ENCODE results near the gene TRIM67.

Gene TRIM67

DNA sequence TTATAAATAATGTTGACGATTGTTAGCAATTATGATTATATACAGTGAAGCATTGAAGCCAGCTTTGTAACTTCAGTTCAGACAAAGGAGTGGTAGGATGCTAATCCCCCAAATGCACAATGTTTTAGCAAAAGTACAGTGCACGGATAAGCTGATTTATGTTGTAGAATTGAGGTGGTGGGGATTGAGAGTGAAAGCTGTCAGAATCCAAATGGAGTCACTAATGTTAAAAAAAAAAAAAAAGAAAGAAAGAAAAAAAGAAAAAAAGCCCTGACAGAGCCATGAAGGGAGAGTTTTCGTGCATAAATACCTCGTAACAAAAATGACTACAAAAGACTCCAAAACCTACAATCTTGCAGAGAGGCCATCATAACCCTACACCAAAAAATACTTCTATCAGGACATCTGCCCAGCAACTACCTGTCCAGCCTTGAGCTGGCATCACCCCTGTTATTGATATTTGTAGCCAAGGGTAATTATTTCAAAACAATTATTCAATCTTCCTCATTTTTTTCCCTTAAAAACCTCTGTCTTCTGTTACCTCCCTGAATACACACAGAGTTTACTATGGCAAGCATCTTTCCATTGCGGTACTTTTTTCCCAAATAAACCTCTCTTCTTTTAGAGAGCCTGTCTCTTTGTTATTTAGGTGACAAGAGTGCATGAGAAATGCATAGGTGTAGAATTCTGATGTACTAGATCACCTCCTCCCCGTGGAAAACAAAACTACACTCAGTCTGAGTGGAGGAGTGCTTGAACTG, 2.5 kb upstream of the TRIM67 start:
- DNase-seq = no peak

GRCh38 chr1:231159963-231160761, 1.7 kb upstream of the TRIM67 start:
- no peak for DNase-seq

DNA sequence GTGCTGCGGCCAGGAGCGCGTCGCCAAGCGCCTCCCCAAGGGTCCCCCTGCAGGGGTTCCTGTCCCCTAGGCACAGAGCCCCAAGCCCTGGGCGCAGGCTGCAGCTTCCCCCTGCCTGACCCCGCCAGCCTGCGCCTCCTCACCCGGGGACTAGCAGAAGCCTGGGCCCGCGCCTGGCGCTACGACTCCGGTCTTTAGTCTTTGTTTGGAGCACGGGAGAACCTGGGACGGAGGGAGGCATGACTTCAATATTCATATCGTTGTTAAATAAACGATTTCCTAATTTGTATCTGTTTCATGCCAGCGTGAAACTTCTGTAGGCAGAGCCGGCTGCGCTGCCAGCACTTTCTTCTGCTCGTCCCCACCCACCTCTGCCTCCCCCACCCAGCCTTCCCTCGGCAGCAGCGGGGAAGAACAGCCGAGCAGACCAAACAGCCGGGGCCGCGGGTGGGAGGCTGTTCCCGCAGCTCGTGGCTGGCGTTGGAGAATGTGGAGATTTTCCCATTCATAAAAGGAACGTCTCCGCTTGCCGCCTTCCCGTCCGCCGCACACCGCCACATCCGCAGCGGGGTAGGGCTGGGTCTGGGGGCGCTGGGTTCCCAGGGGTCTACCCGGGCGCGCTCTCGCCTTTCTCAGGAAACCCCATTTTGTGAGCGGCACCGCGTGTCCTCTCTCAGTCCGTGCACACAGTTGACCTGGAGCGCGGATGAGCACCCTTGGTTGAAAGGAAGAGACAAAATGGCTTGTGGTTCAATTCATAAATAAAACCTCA, 777 bp upstream of the TRIM67 start:
- no peak for DNase-seq

DNA sequence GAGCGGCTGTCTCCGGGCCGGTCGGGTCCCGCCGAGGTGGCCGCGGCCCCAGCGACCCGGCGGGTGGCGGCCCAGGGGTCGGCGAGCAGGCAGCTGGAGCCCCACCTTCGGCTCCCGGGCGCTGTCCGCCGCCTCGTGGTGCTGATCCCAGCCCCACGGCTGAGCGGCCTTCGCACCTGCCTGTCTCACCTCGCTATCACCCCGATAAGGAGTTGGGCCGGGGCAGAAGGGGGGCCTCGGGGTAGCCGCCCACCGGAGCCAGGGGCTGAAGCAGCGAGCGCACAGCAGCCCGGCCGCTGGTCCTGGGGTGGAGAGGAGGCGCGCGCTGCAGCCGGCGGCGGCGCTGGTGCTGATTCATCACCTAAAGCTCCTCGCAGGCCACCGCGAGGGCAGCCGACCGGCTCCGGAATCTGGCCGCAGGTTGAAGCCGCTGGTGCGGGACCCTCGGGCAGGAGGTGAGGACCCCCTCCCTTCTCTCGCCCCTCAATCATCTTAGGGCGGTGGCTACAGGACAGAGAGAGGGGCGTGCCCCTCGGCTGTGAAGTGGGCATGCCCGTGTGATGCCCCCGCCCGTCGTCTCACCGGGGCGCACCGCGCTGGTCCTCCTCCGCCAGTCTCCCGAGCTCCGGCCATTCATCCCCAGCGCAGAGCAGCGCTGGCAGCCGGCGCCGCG, 575 bp downstream of the TRIM67 start:
- no peak for DNase-seq

DNA sequence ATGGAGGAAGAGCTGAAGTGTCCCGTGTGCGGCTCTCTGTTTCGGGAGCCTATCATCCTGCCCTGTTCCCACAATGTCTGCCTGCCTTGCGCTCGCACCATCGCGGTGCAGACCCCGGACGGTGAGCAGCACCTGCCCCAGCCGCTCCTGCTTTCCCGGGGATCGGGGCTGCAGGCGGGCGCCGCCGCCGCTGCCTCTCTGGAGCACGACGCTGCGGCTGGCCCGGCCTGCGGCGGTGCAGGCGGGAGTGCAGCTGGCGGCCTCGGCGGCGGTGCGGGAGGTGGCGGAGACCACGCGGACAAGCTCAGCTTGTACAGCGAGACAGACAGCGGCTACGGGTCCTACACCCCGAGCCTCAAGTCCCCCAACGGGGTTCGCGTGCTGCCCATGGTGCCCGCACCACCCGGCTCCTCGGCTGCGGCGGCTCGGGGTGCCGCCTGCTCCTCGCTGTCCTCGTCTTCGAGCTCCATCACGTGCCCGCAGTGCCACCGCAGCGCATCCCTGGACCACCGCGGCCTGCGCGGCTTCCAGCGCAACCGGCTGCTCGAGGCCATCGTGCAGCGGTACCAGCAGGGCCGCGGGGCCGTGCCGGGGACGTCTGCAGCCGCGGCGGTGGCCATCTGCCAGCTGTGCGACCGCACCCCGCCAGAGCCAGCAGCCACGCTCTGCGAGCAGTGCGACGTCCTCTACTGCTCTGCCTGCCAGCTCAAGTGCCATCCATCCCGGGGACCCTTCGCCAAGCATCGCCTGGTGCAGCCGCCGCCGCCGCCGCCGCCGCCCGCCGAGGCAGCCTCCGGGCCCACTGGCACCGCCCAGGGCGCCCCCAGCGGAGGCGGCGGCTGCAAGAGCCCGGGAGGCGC, 1.3 kb downstream of the TRIM67 start:
- no peak for DNase-seq

DNA sequence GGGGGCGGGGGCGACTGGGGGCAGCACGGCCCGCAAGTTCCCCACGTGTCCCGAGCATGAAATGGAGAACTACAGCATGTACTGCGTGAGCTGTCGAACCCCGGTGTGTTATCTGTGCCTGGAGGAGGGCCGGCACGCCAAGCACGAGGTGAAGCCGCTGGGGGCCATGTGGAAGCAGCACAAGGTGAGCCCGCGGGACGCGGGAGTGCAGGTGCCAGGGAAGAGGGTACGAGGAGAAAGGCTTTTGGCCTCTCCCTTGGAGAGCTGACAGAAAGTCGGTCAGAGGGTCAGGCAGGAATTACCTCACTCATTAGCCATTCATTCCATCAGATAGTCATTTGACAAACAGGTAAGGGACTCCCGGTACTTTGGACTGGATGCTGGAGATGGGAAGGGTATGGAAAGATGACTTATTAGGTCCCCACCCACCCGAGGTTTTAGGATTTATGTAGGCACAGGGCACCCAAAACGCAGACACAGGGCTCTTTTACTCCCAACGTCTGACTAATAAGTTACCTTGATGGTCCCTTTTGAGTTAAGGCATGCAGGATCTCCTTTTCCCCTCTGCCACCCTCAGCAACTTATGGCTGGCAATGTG, 2.1 kb downstream of the TRIM67 start:
- DNase-seq = no peak

DNA sequence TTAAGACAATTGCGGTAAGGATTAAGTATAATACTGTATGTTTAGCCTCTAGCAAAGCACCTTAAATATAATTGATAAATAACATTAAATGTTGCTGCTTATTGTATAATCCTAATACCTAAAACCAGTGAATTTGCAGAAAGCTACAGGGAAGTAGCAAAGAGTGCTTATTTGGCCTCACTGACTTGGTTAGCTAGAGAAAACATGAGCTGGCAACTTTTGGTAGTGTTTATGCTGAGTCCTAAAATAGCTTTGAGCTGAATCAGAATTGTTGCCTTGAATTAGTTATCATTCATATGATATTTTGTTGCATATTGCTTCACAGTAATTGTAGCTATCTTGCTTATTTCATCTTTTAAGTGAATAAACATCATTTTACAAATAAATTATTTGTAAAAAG, 3.5 kb downstream of the TRIM67 start:
- no peak for DNase-seq

DNA sequence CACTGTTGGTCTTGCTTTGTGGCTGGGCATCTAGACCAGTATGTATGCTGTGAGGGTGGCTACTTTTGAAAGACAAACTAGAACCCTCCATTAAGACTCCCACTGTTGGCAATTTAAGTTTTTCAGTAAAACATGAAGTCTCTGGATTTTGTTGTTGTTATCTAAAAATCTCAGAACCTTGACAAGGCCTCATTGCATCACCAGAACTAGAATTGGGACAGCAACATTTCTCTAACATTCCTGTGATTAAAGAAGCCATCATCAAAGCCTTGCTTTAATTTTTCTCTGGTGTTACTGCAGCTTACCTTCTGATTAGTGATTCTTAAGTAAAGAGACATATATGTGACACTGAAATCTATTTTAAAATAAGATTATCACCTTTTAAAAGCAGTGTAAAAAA, 4.5 kb downstream of the TRIM67 start:
- no peak for DNase-seq

DNA sequence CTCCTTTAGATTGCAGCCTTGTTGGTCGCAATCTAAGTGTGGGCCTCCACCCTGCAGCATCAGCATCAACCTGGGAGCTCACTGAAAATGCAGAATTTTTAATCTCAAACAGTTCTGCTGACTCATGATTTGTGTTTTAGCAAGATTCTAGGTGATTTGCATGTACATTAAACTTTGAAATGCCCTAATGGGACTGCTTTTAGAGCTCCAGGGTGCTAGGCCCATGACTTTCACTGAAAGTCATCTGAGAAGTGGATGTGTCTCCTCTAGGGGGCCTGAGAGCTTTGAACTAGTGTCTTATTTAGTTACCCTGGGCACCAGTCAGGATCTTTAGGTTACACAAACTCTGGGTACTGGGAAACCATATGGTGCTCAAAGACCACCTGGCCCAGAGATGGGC, 9.0 kb downstream of the TRIM67 start:
- DNase-seq = no peak

DNA sequence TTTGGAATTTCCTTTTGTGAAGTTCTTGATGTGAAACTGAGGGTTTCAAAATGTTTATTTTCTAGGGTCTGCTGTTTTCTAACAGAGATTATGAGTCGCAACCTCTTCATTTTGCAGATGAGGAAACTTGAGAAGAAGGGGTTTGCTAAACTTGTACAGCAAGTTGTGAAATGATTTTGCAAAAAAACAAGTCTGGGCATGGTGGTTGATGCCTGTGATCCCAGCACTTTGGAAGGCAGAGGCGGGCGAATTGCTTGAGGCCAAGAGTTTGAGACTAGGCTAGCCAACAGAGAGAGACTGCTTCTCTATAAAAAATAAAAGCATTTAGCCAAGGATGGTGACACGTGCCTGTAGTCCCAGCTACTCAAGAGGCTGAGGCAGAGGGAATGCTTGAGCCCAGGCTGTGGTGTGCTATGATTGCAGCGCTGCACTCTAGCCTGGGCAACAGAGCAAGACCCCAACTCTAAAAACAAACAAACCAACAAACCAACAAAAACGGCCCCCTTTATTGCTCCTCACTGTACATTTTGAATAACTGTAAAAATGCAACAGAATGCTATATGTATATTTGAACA, 9.9 kb downstream of the TRIM67 start:
- DNase-seq = no peak

- DNase-seq = no peak
Measured at GRCh38 chr1:231172411-231172810, 10.6 kb downstream of the TRIM67 start.

GRCh38 chr1:231176421-231176820, 14.6 kb downstream of the TRIM67 start:
- DNase-seq = no peak

DNA sequence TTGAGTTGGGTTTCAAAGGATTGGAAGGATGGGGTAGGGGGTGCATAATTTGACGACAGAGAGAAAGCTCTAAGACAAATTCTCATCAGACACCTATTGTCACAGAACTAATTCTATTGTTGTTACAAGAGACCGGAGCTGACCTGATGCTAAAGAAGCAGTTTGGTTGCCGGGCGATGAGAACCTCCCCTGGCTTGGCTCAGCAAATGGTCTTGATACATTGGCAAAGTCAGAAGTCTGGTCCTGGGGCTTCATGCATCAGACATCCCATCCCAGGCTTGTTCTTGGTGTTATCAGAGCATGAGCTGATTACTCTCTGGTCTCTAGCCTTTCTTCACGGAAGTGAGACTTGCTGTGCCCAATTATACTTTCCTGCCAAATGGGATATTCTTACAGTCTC, 15.4 kb downstream of the TRIM67 start:
- DNase-seq = no peak

DNA sequence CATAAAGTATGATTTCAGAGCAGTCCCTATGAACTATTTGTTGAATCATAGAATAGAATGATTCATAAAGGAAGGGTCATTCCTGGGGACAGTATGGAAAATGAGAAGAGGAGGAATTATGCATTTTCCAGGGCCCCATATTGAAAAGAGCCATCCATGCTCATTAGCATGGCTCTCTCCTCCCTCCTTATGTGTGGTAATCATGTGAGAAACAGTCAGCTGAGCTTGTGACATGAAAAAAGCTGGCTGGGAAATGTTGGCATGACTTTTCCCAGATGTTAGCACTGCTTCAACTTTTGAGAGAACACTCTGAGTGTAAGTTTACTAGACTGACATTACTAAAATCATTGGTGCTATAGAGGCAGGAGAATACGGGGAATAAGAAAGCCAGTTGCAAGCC, 16.1 kb downstream of the TRIM67 start:
- DNase-seq = no peak

DNA sequence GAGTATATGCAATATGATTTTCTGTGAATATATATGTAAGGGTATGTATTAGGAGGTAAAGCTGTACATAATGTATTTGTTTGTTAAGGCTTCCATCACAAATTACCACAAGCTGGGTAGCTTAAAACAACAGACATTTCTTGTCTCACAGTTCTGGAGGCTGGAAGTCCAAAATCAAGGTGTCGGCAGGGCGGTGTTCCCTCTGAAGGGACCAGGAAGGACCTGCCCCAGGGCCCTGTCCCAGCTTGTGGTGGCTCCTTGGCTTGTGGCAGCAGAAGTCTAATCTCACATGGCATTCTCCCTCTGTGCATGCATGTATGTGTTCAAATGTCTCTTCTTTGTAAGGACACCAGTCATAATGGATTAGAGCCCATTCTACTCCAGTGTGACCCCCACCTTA, 17.1 kb downstream of the TRIM67 start:
- DNase-seq = no peak

DNA sequence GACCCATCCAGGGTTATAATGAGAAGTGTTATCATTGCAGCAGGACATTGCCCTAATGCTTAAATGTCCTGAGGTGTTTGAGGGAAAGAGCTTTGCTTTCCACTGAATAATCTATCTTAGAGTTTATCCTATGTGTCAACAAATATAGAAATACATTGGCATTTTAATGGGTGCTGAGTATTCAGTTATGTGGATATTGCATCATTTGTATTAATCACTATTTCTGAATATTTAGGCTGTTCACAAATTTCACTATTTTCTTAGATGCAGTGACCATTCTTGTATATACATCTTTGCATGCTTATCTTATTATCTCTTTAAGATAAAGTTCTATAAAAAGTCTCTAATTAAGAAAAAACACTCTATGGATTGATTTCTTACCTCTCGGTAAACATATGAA, 18.2 kb downstream of the TRIM67 start:
- no peak for DNase-seq

- no peak for DNase-seq
Measured at GRCh38 chr1:231181271-231181670, 19.4 kb downstream of the TRIM67 start.

- no peak for DNase-seq
Measured at GRCh38 chr1:231182317-231182716, 20.5 kb downstream of the TRIM67 start.

DNA sequence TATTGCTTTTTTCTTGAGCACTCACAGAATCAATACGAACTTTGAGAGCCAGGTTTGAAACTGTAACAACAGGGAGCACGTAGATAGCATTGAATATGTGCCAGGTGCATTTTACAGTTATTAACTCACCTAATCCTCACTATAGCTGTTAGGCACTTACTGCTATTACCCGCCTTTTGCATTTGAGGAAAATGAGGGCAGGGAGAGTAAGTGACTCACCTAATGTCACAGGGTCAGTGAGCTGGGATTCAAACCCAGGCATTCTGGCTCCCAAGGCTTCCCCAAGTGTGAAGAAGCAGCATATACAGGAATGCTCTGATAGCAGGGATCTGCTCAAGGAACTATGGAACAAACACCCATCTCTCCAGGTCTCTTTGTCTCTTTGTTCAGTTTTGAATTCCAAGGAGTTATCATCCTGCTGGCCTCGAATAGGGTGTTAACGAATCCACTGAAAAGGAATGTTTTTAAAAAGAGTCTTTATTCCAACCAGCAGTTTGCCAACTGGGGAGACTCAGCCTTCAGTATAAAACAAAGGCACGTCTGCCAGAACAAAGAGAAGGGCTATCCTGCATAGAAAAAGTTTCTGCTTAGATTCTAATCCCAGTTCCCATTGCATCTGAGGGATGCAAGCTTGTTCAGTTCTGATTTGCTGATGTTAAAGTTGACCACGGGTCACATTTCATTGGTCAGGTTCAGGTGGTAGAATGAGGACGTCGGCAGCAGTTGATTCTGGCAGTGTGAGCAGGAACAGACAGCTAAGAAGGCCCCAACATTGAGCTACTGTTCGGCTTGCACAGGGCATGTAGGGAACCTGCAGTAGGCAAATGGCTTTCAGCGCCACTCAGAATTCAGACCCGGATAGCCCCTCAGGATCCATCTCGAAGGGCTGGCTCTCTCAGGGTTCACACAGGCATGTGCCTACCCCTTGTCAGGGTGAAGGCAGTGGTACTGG, 22.1 kb downstream of the TRIM67 start:
- no peak for DNase-seq

GRCh38 chr1:231184891-231185290, 23.0 kb downstream of the TRIM67 start:
- no peak for DNase-seq
